Hematopoietic multipotent progenitor cell (in vitro differentiated cells): ENCODE results near the gene GNAT1. TPM values are rescaled to one million over a fixed set of nuclear protein-coding genes. Genes with fewer than 3 reads are reported as not detected.
"Not testable (repeated sequence)": the region's sequence is repeated elsewhere in the genome, so short reads cannot be mapped to it uniquely, and the experiment has no call there.

Experiments
- DNase-seq, 3 donors: peaks; one replicate each; pipeline ENCODE4 v3.0.0-alpha.2; 2011 to 2015; ENCODE audit warnings: low read depth in 2 of 3, low spot score in 2 of 3
- small RNA-seq: library from RNA; depleted of rRNA; stranded (forward); fragments of <200 nt; gene quantifications from one replicate; pipeline ENCODE3, GENCODE V24; 2012
- total RNA-seq: library from RNA; depleted of rRNA; stranded (reverse); fragments of >200 nt; gene quantifications from one replicate; pipeline ENCODE4 v1.2.3, GENCODE V29; 2012

Gene GNAT1
- total RNA-seq, 1 donor, result not detected

DNA sequence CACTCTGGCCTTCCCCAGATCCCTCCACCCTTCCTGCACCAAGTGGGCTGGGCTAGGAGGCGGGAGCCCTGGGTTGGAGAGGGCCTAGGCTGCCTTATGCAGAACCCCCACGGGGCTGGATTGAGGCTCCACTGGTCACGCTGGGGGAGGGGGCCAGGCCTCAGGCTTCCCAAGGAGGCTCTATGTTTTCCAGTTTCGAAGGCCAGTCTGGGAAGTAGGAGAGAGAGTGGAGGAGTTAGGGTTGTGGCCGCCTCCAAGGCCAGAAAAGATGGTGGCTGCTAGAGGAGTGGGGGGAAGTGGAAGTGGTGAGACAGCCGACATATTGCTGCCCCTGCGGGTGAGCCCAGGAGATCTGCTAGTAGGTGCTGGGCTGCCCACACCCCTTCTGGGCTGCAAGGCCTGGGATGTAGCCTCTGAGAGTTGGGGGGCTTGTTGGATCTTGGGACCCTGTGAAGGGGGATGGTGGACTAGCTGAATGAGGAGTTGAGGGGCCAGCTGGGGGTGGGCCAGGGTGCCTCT, 45.8 kb downstream of the GNAT1 start:
- peak in 1 of 3 donors; percentile 37 for DNase-seq

DNA sequence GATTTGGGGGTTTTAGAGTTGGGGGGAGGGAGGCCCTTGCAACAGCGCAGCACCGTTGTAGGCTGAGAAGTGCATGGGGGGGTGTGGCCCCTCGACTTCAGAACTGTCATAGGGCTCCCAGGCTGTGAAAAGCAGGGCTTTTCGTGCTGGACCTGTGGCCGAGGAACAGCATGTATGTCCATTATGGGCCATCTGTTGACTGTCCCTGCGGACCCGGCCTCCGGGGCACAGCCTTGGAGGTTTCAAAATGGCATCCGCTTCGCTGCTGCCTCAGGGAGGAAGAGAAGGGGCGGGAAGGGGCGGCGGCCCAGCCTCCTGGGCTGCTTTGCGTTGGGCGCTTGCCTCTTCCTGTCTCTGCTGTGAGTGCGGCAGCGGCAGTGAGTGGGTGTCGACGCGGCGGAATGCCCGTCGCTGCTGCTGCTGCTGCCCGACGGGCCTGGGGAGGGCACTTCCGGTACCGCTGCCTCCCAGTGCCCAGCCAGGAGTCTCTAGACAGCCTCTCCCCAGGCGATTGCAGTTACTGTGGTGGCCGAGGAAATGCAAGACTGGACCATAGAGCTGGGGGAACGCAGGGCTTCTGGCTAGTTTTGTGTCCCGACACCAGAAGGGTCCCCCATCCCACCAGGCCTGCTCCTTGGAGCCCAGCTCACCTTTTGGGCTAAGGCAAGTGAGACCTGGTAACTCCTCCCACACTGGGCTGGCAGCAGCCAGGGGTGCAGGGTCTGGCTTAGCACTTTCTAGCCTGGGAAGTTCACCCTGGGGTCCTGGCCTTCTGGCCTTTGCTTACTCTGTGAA, 46.5 kb downstream of the GNAT1 start:
- peak; percentile 68 to 87 (median 82) for DNase-seq

DNA sequence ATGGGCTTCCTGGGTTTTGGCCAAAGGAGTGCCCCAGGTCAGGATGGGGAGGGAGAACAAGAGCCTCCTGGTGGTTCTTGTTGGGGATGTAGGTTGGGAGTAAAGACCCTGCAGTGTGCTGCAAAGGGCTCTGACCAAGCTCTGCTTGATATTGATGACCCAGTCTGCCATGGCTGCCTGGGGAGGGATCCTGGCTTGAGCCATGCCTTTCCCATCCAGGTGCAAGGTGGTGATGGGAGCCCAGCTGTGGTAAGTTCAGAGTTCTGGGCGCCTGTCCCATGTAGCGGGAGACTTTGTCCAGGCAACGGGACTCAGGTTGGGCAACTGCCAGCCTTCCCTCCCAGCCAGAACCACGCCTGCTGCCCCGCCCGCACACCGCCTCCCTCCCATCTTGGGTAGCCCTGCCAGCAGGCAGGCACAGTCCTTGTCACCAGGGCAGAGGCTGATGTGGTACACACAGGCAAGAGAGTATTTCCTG, 47.2 kb downstream of the GNAT1 start:
- no peak for DNase-seq

DNA sequence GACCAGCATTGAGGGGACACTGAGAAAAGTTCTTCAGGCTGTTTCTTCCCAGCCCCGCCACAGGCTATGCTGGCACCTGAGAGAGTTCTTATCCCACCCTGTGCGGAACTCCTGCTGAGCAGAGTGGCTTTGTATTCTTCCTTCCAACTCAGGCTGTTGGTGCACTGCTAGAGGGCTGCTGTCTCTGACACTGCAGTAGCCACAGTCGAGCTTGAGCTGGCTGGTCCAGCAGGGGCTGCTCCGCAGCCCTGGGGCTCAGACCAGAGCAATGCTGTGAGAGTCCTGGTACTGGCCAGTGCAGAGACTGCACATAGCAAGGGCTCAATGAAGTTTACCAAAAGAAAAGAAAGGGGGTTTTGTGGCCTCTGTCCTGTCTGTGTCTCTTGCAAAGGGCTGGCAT, 48.2 kb downstream of the GNAT1 start:
- no peak for DNase-seq

DNA sequence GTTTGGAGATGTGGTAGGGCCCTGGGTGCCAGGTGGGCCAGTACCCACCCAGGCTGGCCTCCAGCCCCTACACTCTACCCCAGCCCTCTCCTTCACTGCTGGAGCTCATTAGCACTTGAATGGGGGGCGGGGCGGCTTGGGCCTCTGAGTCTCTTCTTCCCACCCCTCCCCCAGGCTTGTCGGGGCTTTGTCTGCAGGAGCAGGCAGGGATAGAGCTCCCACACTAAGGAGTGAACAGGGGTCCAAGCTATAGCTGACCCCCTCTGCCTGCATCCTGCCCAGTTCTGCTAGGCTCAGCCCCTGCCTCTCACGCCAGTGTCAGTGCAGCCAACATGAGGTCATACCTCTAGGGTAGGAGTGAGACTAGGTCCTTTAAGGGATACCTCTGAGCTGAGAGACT, 49.8 kb downstream of the GNAT1 start:
- DNase-seq, result no peak

DNA sequence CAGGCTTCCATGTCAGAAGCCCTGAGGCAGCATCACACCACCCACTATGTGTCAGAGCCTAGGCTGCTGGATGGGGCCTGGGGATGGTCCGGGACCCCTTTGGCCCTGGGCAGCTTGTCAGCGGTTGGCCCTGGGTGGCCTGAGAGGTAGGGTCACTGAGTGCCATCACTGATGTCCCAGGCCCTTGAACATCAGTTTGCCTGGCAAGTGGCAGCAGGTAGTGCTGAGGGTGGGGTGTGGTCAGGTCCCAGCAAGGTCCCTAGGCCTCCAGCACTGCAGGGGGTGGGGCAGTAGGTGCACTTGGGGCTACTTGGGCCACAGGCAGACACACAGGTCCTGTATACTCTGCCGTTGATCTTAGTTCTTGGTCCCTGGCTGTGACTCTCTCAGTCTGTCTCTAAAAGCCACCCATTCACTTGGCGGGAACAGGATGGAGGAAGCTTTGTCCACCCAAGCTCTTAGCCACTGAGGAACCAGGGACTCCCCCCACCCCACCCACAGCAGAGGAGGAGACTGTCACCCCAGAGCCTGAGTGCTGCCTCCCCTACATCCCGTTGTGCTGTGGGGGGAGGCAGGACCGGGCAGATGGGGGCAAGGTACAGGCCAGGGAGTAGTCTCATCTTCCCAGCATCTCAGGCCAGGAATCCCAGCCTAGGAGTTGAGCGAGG, 50.4 kb downstream of the GNAT1 start:
- no peak for DNase-seq

DNA sequence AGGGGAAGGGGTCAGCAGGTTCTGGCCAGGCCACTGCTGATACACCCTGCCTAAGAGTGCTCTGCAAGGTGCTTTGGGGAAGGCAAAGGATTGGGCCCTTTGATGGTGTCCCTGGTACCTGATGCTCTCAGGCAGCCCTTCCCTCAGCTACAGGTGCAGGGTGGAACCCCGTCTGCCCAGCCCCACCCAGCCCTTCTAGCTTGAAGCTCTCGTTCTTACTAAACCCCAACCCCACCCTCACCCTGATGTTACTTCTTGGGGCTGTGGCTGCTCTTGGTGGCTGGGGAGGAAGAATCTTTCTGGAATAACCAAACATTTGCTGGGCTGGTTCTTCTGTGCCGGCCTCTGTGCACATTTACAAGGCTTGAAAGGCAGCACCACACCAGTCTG, 51.0 kb downstream of the GNAT1 start:
- DNase-seq, result no peak

DNA sequence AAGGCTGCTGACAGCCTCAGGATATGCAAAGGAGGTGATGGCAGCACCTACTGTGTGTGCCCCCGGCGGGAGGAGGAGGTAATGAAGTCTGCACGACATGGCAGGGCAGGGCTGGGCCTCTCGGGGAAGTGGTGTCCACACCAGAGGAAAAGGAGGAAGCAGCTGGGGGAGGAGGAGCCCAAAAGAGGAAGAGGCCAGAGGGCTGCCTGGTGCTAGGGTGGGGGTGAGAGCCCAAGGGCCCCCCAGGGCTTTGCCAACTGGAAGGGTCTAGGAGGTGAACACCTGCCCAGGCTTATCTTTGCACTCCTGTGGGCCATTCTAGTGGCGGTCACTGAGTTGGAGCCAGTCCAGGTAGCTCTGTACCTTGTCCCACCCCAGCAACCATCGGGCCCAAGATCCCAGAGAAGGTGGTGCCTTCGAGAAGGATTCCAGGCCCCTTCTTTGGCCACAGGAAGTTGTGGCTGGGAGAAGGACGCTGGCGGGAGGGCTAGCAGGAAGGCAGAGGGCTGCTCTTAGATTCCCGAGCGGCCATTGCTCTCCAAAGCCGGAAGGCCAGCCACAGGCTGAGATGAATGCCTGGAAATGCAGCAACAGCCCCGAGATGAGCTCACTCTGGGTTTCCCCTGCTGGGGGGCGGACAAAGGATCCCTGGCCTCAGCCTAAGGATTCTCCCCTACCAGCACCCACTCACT, 51.6 kb downstream of the GNAT1 start:
- DNase-seq, result peak in 2 of 3 donors; percentile 90 to 97

DNA sequence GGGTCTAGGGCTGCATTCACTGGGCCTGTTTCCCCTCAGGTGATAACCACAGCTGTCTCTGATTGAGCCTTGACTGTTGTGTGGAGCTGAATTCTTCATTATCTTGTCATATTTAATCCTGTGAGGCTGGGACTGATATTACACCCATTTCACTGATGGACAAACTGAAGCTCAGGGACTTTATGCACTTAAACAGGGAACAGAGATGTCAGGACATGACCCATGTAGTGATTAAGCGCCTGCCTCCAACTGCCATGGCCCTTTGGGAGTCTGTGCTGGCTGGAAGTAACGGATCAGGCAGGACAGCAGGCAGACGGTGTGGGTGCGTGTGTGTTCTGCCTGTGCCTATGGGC, 52.1 kb downstream of the GNAT1 start:
- no peak for DNase-seq

DNA sequence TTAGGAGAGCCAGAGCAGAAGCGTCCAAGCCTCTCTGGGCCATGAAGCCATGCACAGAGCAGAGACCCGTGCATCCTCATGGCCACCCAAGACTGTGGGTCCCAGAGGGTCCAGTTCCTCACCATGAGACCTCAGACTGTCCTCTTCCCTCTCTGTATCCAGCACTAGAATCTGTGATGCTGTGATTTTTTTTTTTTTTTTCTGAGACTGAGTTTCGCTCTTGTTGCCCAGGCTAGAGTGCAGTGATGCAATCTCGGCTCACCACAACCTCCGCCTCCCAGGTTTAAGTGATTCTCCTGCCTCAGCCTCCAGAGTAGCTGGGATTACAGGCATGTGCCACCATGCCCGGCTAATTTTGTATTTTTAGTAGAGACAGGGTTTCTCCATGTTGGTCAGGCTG, 53.4 kb downstream of the GNAT1 start:
- not testable (repeated sequence) for DNase-seq

DNA sequence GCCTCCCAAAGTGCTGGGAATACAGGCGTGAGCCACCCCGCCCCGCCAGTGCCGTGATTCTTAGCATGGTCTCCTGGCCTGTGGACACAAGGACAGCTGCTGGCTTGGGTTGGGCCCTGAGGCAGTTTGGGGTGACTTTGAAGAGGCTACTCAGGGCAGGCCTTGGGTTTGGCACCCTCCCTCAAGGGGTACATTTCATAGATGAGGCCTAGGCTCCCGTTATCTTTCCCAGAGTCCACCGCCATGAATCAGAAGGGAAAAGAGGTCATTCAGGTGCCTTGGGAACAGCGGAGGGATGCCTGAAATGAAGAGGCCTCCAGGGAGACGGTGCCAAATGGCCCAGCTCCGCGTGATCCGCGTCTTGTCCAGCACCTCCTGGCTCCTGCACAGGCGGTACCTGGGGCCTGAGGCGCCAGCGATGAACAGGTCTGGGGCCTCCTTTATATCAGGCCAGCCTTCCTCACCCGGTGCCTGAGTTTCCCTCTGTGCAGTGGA, 53.9 kb downstream of the GNAT1 start:
- DNase-seq, result no peak

DNA sequence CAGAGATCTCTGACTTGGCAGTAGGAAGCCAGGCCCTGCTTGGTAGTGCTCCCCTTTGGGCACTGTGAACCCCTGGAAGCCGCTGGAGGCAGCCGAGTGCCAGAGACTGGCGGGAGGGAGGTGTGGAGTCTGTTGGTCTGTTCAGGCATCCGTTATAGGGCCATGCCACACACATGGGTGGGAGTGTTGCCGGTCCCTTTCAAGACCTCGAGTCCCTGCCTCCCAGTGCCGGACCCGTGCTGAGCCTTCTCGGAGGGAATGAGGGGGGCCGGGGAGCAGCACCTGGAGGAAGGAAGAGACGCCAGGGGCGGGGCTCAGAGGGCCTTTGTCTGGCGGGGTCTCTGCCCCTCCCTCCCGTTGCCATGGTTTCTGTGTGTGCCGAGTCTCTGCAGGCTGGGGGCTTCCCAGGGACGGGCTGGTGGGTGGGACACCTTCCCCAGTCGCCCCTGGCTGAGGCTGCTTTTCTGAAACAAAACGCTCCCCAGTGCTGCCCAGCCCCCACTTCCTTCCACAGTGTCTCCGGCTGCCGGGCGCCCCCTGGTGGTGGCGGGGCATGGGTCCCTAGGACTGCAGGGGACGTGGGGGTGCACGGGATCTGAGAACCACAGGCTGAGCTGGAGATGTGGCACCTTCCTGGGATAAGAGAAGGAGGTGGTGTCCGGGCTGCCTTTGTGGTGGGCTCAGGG, 54.6 kb downstream of the GNAT1 start:
- DNase-seq, result peak; percentile 93 to 96 (median 95)

DNA sequence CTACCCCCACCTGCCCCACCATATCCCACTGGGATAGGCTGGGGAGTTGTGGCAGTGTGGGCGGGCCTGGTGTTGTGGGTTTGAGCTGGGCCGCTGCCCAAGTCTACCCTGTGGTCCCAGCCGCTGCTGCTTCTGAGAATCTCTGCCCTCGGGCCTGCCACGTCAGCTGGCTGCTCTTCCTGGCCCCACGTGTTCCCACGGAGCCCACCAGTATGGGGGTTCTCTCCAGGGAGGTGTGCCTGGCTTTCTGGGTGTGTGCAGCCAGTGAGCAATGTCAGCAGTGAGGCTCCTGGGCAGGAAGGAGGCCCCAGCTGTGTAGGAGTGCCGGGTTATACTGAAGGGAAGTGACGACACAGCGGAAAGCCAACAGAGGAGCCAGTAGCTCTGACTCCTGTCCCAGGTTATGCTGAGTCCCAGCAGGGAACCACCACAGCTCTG, 55.1 kb downstream of the GNAT1 start:
- peak; percentile 60 to 84 (median 80) for DNase-seq

Small RNAs within 50 kb of the gene (small RNA-seq; reads per million reads assigned to genes)
- not detected for gene MIR566
- not detected for gene MIR5787

Other genes with a start within 250 kb of the GNAT1 start
- gene RBM5, start 102.7 kb upstream of the GNAT1 start, total RNA-seq, result 267 TPM
- 1.1 TPM for gene SEMA3F, start 36.3 kb upstream of the GNAT1 start, total RNA-seq
- gene SLC38A3, start 13.7 kb downstream of the GNAT1 start, total RNA-seq, result under 0.01 TPM
- 596 TPM for gene GNAI2, start 44.6 kb downstream of the GNAT1 start, total RNA-seq
- 0.54 TPM for gene SEMA3B, start 77.5 kb downstream of the GNAT1 start, total RNA-seq
- gene LSMEM2, start 87.5 kb downstream of the GNAT1 start, total RNA-seq, result not detected
- 77.8 TPM for gene IFRD2, start 100.8 kb downstream of the GNAT1 start, total RNA-seq
- gene HYAL3, start 107.8 kb downstream of the GNAT1 start, total RNA-seq, result 44.7 TPM
- 88.6 TPM for gene NAA80, start 107.8 kb downstream of the GNAT1 start, total RNA-seq
- gene HYAL1, start 112.0 kb downstream of the GNAT1 start, total RNA-seq, result 0.27 TPM
- gene HYAL2, start 131.1 kb downstream of the GNAT1 start, total RNA-seq, result 39.9 TPM
- 28.8 TPM for gene TUSC2, start 136.6 kb downstream of the GNAT1 start, total RNA-seq
- 217 TPM for gene RASSF1, start 149.2 kb downstream of the GNAT1 start, total RNA-seq
- gene ZMYND10, start 154.1 kb downstream of the GNAT1 start, total RNA-seq, result 3.8 TPM
- gene NPRL2, start 159.2 kb downstream of the GNAT1 start, total RNA-seq, result 39.9 TPM
- gene CYB561D2, start 159.3 kb downstream of the GNAT1 start, total RNA-seq, result 57.6 TPM
- gene TMEM115, start 167.9 kb downstream of the GNAT1 start, total RNA-seq, result 49.3 TPM